ENCODE measurements around the gene SERPINI2.

SERPINI2 gene, protein sequence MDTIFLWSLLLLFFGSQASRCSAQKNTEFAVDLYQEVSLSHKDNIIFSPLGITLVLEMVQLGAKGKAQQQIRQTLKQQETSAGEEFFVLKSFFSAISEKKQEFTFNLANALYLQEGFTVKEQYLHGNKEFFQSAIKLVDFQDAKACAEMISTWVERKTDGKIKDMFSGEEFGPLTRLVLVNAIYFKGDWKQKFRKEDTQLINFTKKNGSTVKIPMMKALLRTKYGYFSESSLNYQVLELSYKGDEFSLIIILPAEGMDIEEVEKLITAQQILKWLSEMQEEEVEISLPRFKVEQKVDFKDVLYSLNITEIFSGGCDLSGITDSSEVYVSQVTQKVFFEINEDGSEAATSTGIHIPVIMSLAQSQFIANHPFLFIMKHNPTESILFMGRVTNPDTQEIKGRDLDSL
- long read RNA-seq: 0 reads

DNA sequence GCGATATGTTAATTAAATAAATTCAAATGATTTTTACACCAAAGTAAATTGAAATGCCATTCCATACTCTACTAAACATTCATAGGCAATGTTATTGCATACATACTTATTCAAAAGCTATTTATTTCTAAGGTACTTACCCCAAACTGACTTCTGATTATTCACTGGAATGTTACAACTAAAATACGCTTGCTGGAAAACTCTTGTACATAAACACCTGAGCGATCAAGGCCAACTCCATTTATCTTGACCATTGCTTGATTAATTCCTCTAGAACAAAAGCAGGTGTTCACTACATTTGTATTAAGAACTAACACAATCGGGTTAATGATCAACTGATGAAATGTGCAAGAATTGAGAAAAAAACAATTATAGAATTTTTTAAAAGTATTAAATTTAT lies at the start of gene SERPINI2:
TSS of gene SERPINI2 (minus strand) at position 180 of the 400 bp plus-strand sequence. CDS start 2,208 bp downstream, outside the sequence.
- Histone ChIP-seq H3K27me3 (ENCODE audit: insufficient read depth, poor library complexity, severe bottlenecking) (no peaks in the 10 kb centered on the region), H3K4me3 (replicated peaks; ENCODE audit: insufficient read depth, low read length) (no peak within 1 kb of the TSS), H3K27ac (replicated peaks) (no peak within 1 kb of the TSS)
- DNase-seq (ENCODE audit: low read depth in 1 of 2, low spot score in 1 of 2): no peak
- TF ChIP-seq, protein P1, sequence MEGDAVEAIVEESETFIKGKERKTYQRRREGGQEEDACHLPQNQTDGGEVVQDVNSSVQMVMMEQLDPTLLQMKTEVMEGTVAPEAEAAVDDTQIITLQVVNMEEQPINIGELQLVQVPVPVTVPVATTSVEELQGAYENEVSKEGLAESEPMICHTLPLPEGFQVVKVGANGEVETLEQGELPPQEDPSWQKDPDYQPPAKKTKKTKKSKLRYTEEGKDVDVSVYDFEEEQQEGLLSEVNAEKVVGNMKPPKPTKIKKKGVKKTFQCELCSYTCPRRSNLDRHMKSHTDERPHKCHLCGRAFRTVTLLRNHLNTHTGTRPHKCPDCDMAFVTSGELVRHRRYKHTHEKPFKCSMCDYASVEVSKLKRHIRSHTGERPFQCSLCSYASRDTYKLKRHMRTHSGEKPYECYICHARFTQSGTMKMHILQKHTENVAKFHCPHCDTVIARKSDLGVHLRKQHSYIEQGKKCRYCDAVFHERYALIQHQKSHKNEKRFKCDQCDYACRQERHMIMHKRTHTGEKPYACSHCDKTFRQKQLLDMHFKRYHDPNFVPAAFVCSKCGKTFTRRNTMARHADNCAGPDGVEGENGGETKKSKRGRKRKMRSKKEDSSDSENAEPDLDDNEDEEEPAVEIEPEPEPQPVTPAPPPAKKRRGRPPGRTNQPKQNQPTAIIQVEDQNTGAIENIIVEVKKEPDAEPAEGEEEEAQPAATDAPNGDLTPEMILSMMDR (IDR thresholded peaks at IDR 0.05; ENCODE audit: insufficient read depth, low read length): no peak
- TF ChIP-seq POLR2AphosphoS5 (IDR thresholded peaks at IDR 0.05; ENCODE audit: low read depth): no peak
- TF ChIP-seq SPI1 (IDR thresholded peaks at IDR 0.05; ENCODE audit: borderline replicate concordance, low read depth): no peak
- no peak for TF ChIP-seq GABPA (IDR thresholded peaks at IDR 0.05; ENCODE audit: low read depth)
- TF ChIP-seq, protein P2, sequence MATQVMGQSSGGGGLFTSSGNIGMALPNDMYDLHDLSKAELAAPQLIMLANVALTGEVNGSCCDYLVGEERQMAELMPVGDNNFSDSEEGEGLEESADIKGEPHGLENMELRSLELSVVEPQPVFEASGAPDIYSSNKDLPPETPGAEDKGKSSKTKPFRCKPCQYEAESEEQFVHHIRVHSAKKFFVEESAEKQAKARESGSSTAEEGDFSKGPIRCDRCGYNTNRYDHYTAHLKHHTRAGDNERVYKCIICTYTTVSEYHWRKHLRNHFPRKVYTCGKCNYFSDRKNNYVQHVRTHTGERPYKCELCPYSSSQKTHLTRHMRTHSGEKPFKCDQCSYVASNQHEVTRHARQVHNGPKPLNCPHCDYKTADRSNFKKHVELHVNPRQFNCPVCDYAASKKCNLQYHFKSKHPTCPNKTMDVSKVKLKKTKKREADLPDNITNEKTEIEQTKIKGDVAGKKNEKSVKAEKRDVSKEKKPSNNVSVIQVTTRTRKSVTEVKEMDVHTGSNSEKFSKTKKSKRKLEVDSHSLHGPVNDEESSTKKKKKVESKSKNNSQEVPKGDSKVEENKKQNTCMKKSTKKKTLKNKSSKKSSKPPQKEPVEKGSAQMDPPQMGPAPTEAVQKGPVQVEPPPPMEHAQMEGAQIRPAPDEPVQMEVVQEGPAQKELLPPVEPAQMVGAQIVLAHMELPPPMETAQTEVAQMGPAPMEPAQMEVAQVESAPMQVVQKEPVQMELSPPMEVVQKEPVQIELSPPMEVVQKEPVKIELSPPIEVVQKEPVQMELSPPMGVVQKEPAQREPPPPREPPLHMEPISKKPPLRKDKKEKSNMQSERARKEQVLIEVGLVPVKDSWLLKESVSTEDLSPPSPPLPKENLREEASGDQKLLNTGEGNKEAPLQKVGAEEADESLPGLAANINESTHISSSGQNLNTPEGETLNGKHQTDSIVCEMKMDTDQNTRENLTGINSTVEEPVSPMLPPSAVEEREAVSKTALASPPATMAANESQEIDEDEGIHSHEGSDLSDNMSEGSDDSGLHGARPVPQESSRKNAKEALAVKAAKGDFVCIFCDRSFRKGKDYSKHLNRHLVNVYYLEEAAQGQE (IDR thresholded peaks at IDR 0.05; ENCODE audit: insufficient replicate concordance, low read depth): no peak

DNA sequence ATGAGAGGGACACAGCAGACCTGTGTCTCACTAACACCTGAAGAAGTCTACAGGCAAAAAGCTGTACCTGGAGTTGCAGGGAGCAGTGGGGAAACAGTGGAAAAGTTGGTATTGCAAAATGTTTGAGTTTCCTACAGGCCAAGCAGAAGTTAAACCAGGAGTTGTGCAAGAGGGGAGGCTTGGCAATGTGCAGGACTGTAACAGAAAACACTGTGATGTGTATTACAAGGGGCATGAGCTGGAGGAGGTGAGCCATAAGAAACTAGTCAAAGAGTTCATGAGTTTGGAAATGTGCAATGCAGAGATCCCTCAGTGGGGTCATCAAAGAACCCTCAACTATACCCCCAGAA lies 47.1 kb upstream of the SERPINI2 start:
- peak; percentile 84 to 91 for DNase-seq (ENCODE audit: low read depth in 1 of 2, low spot score in 1 of 2)
- Histone ChIP-seq H3K27me3 (ENCODE audit: insufficient read depth, poor library complexity, severe bottlenecking) (no peaks in the 10 kb centered on the region), H3K4me3 (replicated peaks; ENCODE audit: insufficient read depth, low read length) (no peak overlapping the region), H3K27ac (replicated peaks) (peak overlapping the region; percentile 71)
- TF ChIP-seq GABPA (IDR thresholded peaks at IDR 0.05; ENCODE audit: low read depth) (peak; percentile 27; the same call in 1 of the 2 replicates), POLR2AphosphoS5 (IDR thresholded peaks at IDR 0.05; ENCODE audit: low read depth) (peak; percentile 67)
- TF ChIP-seq, protein P2 (IDR thresholded peaks at IDR 0.05; ENCODE audit: insufficient replicate concordance, low read depth): no peak

DNA sequence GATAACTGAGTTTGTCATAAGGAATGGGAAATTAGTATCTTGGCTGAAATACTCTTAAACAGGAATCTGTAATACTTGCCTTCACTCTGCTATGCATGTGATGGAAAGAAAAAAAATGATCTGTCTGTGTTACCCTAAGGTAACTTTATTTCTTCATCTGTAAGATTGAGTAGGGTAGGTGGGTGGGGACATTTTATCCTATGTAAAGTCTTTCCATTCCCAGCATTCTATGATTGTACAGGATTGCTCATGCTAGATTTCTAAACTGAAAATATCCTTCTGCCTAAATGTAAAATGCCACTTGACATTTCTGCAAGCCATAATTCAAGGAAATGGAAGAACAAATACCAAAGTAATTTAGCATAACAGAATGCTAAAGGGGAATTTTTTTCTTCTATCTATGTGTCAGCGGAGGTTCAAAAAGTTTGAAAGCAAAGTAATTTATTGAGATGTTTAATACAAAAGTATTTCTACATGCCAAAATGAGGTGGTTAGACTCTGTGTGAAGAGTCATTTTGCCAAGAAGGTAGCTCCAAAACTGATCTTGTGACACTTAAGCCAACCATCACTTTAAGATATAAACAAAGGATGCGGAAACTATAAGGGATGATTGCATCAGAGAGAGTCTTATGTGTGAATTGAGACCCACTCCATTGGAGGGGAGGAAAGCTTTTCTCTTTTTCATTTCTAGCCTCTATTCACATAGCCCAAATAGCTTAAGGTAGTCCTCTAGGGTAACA lies 46.6 kb upstream of the SERPINI2 start:
- H3K27me3 ChIP-seq (ENCODE audit: insufficient read depth, poor library complexity, severe bottlenecking): no peaks in the 10 kb centered on the region
- peak overlapping the region; percentile 71 for H3K27ac ChIP-seq (replicated peaks)
- TF ChIP-seq, protein P1 (IDR thresholded peaks at IDR 0.05; ENCODE audit: insufficient read depth, low read length): no peak
- TF ChIP-seq SPI1 (IDR thresholded peaks at IDR 0.05; ENCODE audit: borderline replicate concordance, low read depth) (no peak), POLR2AphosphoS5 (IDR thresholded peaks at IDR 0.05; ENCODE audit: low read depth) (no peak), GABPA (IDR thresholded peaks at IDR 0.05; ENCODE audit: low read depth) (no peak)
- TF ChIP-seq, protein P2 (IDR thresholded peaks at IDR 0.05; ENCODE audit: insufficient replicate concordance, low read depth): no peak
- H3K4me3 ChIP-seq (replicated peaks; ENCODE audit: insufficient read depth, low read length): no peak overlapping the region
- DNase-seq (ENCODE audit: low read depth in 1 of 2, low spot score in 1 of 2): peak in 1 of 2 experiments; percentile 57

Measured in HL-60 (cell line).